K562 (cell line): ENCODE results near the gene ZCCHC24. TPM values are rescaled to one million over a fixed set of nuclear protein-coding genes. Genes with fewer than 3 reads are reported as not detected.

Source experiments
- ARHGAP35 ChIP-seq: fragments of 450-650 bp; IDR thresholded peaks from 2 replicates; pipeline ENCODE4 v1.6.1; 2018; ENCODE audit not compliant: partially characterized antibody
- CEBPB ChIP-seq: fragments of 450-650 bp; IDR thresholded peaks from 2 replicates; pipeline ENCODE4 v1.6.1; 2016; ENCODE audit warnings: missing genetic modification characterization, missing compliant biosample characterization
- EGR1 ChIP-seq: fragments of 450-650 bp; conservative IDR thresholded peaks from 2 replicates; pipeline ENCODE4 v1.6.1; 2017; ENCODE audit warnings: mild to moderate bottlenecking
- ETV1 ChIP-seq: fragments of 450-650 bp; conservative IDR thresholded peaks from 2 replicates; pipeline ENCODE4 v1.6.1; 2016; ENCODE audit warnings: missing genetic modification characterization, control low read depth, low read depth, missing compliant biosample characterization
- FOXJ3 ChIP-seq: sonication (generic); formaldehyde crosslinking; IDR thresholded peaks from 2 replicates; pipeline ENCODE4 v1.4.0; 2020; ENCODE audit warnings: mild to moderate bottlenecking, missing genetic modification reagents
- GABPB2 ChIP-seq: fragments of 250-450 bp; sonication (Bioruptor Pico); conservative IDR thresholded peaks from 2 replicates; pipeline ENCODE4 v1.5.1; 2021; ENCODE audit warnings: mild to moderate bottlenecking
- NELFE ChIP-seq: IDR thresholded peaks from 2 replicates; pipeline ENCODE4 v1.6.1; 2011; ENCODE audit warnings: mild to moderate bottlenecking; ENCODE audit not compliant: insufficient read depth, insufficient read length
- RBM15 ChIP-seq: fragments of 200-400 bp; formaldehyde crosslinking; IDR thresholded peaks from 2 replicates; pipeline ENCODE4 v1.6.1; 2018; ENCODE audit warnings: mild to moderate bottlenecking, low read length, moderate library complexity; ENCODE audit not compliant: insufficient read depth
- REST ChIP-seq, 2 experiments: fragments of 450-650 bp; formaldehyde crosslinking in 1 of 2; IDR thresholded peaks; 2 replicates each; pipeline versions ENCODE4 v1.4.0 to v1.6.1; 2014 to 2020; ENCODE audit warnings: mild to moderate bottlenecking in 2 of 2, borderline replicate concordance in 1 of 2, low read depth in 1 of 2
- SETDB1 ChIP-seq: IDR thresholded peaks from one replicate; pipeline ENCODE4 v1.6.1; 2012; ENCODE audit warnings: low read length, control low read depth, inconsistent platforms
- TFAM ChIP-seq: fragments of 250-450 bp; sonication (Bioruptor Pico); conservative IDR thresholded peaks from 2 replicates; pipeline ENCODE4 v1.5.0; 2021; ENCODE audit warnings: mild to moderate bottlenecking, moderate library complexity
- WHSC1 ChIP-seq: IDR thresholded peaks from one replicate; pipeline ENCODE4 v1.6.1; 2012; ENCODE audit warnings: low read length, control low read depth, inconsistent platforms
- ZNF407 ChIP-seq: fragments of 450-650 bp; IDR thresholded peaks from 2 replicates; pipeline ENCODE4 v1.6.1; 2016; ENCODE audit warnings: low read depth
- ZNF695 ChIP-seq: fragments of 450-650 bp; formaldehyde crosslinking; IDR thresholded peaks from 2 replicates; pipeline ENCODE4 v1.4.0; 2020; ENCODE audit warnings: mild to moderate bottlenecking, moderate library complexity
- polyA plus RNA-seq, 8 experiments: library from polyadenylated mRNA; depleted of rRNA in 4 of 8; stranded (reverse) in 5 of 8; unstranded in 3 of 8; fragments of >200 nt; fragmentation: Nextera tagmentation in 2 of 8; fragmentation: Illumina TruSeq in 1 of 8; extraction: Ambion mirVana in 2 of 8; extraction: Trizol in 1 of 8; gene quantifications; 2 replicates each; pipeline versions ENCODE4 v1.2.1 to v1.2.3, GENCODE V29; 2011 to 2014; ENCODE audit warnings: inconsistent platforms in 1 of 8, missing spikeins in 1 of 8
- total RNA-seq, 7 experiments: library from RNA; depleted of rRNA in 6 of 7; stranded (reverse); fragments of >200 nt in 6 of 7; fragmentation: Illumina TruSeq in 2 of 7; extraction: Trizol in 2 of 7; gene quantifications; 2 replicates each; pipeline versions ENCODE4 v1.2.1 to v1.2.3, GENCODE V29; 2011 to 2021; ENCODE audit warnings: low replicate concordance in 1 of 7

Gene ZCCHC24
- total and polyA plus RNA-seq, 9 of the 15 experiments (the other 6 are each of a cell fraction or from before 2014, with no cell fraction given) = 0.84 to 11.0 (median 4.6) TPM

GRCh38 chr10:79413196-79413595, 32.2 kb downstream of the ZCCHC24 start (continued):
- TF ChIP-seq GABPB2 (CRISPR knock-in tag) (no peak), NELFE (no peak), ETV1 (tag) (no peak; the same call in 1 of the 2 replicates), EGR1 (peak; percentile 70), RBM15 (no peak), ARHGAP35 (no peak), ZNF407 (no peak), WHSC1 (no peak), SETDB1 (no peak), REST (IDR thresholded peaks at IDR 0.05; ENCODE audit: borderline replicate concordance) (no peak), REST (CRISPR knock-in tag; IDR thresholded peaks at IDR 0.05; ENCODE audit: low read depth) (no peak), CEBPB (no peak), TFAM (CRISPR knock-in tag) (no peak), FOXJ3 (no peak), ZNF695 (CRISPR knock-in tag) (no peak)
